Breast epithelium (tissue), 4 donors: ENCODE data around the gene JPH3. TPM values are rescaled to one million over a fixed set of nuclear protein-coding genes. Genes with fewer than 3 reads are reported as not detected.

Source experiments
- DNase-seq, 2 donors: peaks; one replicate each; pipeline ENCODE4 v3.0.0-alpha.2; 2019; ENCODE audit warnings: low spot score in 2 of 2
- H3K27ac ChIP-seq, 2 donors: fragments of 200-600 bp; sonication (generic) in 1 of 2; one replicate each; pipeline ENCODE4 v1.5.1; 2016 to 2019; ENCODE audit warnings: mild to moderate bottlenecking in 1 of 2
- H3K27me3 ChIP-seq, 2 donors: fragments of 200-600 bp; sonication (generic) in 1 of 2; one replicate each; pipeline versions ENCODE4 v1.5.1 to v1.6.0; 2017 to 2019; ENCODE audit warnings: control low read depth in 1 of 2, mild to moderate bottlenecking in 1 of 2
- H3K36me3 ChIP-seq: fragments of 200-600 bp; one replicate; pipeline ENCODE4 v1.5.1; 2019
- H3K4me1 ChIP-seq, 2 donors: fragments of 200-600 bp; sonication (generic); one replicate each; pipeline ENCODE4 v1.5.1; 2016 to 2019; ENCODE audit warnings: control low read depth in 1 of 2
- H3K4me3 ChIP-seq, 3 donors: fragments of 200-600 bp; sonication (generic); 1 replicate in 2 of 3; 2 replicates in 1 of 3; pipeline ENCODE4 v1.5.1; 2016 to 2019; ENCODE audit warnings: mild to moderate bottlenecking in 3 of 3, moderate library complexity in 2 of 3
- H3K9me3 ChIP-seq, 2 donors: fragments of 200-600 bp; sonication (generic) in 1 of 2; one replicate each; pipeline ENCODE4 v1.5.1; 2016 to 2019; ENCODE audit warnings: control low read depth in 1 of 2
- POLR2A ChIP-seq: fragments of 450-650 bp; IDR thresholded peaks from one replicate; pipeline ENCODE4 v1.6.1; 2016; ENCODE audit warnings: antibody characterized with exemption, mild to moderate bottlenecking, moderate library complexity
- POLR2AphosphoS5 ChIP-seq, 3 donors: sonication (generic); formaldehyde crosslinking; IDR thresholded peaks; one replicate each; pipeline ENCODE4 v1.6.1; 2017; ENCODE audit warnings: antibody characterized with exemption in 3 of 3
- intact Hi-C: fragments of 100-400 bp; cut with DNase I; formaldehyde crosslinking; loops from one replicate; pipeline ENCODE4 v1.15.1; 2023; ENCODE audit warnings: low total_unique reads
- total RNA-seq, 3 donors: library from RNA; depleted of rRNA; stranded (reverse); fragments of >200 nt; gene quantifications; one replicate each; pipeline ENCODE4 v1.1.0, GENCODE V29; 2016
- TF ChIP-seq, protein P1 (sequence below), 3 donors: fragments of 450-650 bp; IDR thresholded peaks; one replicate each; pipeline ENCODE4 v1.5.1; 2016 to 2017; ENCODE audit warnings: antibody characterized with exemption in 3 of 3, mild to moderate bottlenecking in 3 of 3, moderate library complexity in 3 of 3

JPH3 gene
- total RNA-seq, 3 donors from 2014 or later = 0.33 TPM; not detected in 2

GRCh38 chr16:87721622-87722585 is 119.6 kb downstream of the JPH3 start:
- no peaks in the 10 kb centered on the region for H3K36me3 ChIP-seq
- H3K9me3 ChIP-seq = no peaks in the 10 kb centered on the region
- no peak overlapping the region for H3K4me3 ChIP-seq
- H3K27ac ChIP-seq = no peak overlapping the region
- intact Hi-C loops = no loop called here
- no peaks in the 10 kb centered on the region for H3K27me3 ChIP-seq
- H3K4me1 ChIP-seq = no peaks in the 10 kb centered on the region
- DNase-seq = no peak
- TF ChIP-seq POLR2AphosphoS5 (IDR thresholded peaks at IDR 0.05) = no peak
- TF ChIP-seq, protein P1, sequence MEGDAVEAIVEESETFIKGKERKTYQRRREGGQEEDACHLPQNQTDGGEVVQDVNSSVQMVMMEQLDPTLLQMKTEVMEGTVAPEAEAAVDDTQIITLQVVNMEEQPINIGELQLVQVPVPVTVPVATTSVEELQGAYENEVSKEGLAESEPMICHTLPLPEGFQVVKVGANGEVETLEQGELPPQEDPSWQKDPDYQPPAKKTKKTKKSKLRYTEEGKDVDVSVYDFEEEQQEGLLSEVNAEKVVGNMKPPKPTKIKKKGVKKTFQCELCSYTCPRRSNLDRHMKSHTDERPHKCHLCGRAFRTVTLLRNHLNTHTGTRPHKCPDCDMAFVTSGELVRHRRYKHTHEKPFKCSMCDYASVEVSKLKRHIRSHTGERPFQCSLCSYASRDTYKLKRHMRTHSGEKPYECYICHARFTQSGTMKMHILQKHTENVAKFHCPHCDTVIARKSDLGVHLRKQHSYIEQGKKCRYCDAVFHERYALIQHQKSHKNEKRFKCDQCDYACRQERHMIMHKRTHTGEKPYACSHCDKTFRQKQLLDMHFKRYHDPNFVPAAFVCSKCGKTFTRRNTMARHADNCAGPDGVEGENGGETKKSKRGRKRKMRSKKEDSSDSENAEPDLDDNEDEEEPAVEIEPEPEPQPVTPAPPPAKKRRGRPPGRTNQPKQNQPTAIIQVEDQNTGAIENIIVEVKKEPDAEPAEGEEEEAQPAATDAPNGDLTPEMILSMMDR (IDR thresholded peaks at IDR 0.05) = no peak

- DNase-seq = no peak
- Histone ChIP-seq H3K4me1 (no peaks in the 10 kb centered on the region), H3K9me3 (no peaks in the 10 kb centered on the region), H3K27me3 (no peaks in the 10 kb centered on the region), H3K27ac (no peak overlapping the region), H3K36me3 (no peaks in the 10 kb centered on the region), H3K4me3 (no peak overlapping the region)
- no peak for TF ChIP-seq POLR2A
- no peak for TF ChIP-seq POLR2AphosphoS5 (IDR thresholded peaks at IDR 0.05)
- TF ChIP-seq, protein P1 (IDR thresholded peaks at IDR 0.05) = no peak
- intact Hi-C loops = no loop called here
Measured at GRCh38 chr16:87722590-87723225, 120.4 kb downstream of the JPH3 start.

- no peak overlapping the region for H3K4me3 ChIP-seq
Measured at GRCh38 chr16:87723226-87723623, 120.9 kb downstream of the JPH3 start.

GRCh38 chr16:87724490-87725291 is 122.4 kb downstream of the JPH3 start:
- no peaks in the 10 kb centered on the region for H3K27me3 ChIP-seq
- intact Hi-C loops = no loop called here
- DNase-seq = no peak
- no peaks in the 10 kb centered on the region for H3K4me1 ChIP-seq
- H3K4me3 ChIP-seq = no peak overlapping the region
- TF ChIP-seq, protein P1 (IDR thresholded peaks at IDR 0.05) = no peak
- no peak for TF ChIP-seq POLR2A
- TF ChIP-seq POLR2AphosphoS5 (IDR thresholded peaks at IDR 0.05) = no peak
- H3K27ac ChIP-seq = no peak overlapping the region
- no peaks in the 10 kb centered on the region for H3K9me3 ChIP-seq
- no peaks in the 10 kb centered on the region for H3K36me3 ChIP-seq

More at GRCh38 chr16:87723226-87723623, 120.9 kb downstream of the JPH3 start:
- H3K4me1 ChIP-seq = no peaks in the 10 kb centered on the region
- no peaks in the 10 kb centered on the region for H3K36me3 ChIP-seq
- no peak overlapping the region for H3K27ac ChIP-seq
- DNase-seq = no peak
- TF ChIP-seq POLR2AphosphoS5 (IDR thresholded peaks at IDR 0.05) = no peak
- TF ChIP-seq, protein P1 (IDR thresholded peaks at IDR 0.05) = no peak
- no peak for TF ChIP-seq POLR2A
- H3K9me3 ChIP-seq = no peaks in the 10 kb centered on the region
- no peaks in the 10 kb centered on the region for H3K27me3 ChIP-seq
- intact Hi-C loops = no loop called here
